GM12878 (cell line): ENCODE measurements around the gene SMIM32. TPM values are rescaled to one million over a fixed set of nuclear protein-coding genes. Genes with fewer than 3 reads are reported as not detected.
A peak's percentile ranks its signal among the peaks of the same experiment; 100 is the strongest.

Experiments used
- ATAC-seq: fragments of 200-7000 bp; cut with Tn5 transposase; 3 replicates; pipeline ENCODE4 v1.9.1; 2020; ENCODE audit warnings: mild to moderate bottlenecking, moderate library complexity
- BruUV-seq: library from RNA; stranded (reverse); fragments of 400-500 nt; replicated peaks from 2 replicates; lab custom pipeline; 2021; lab: Mats Ljungman, UMichigan
- CTCF ChIA-PET: fragments of 300-600 bp; sonication (Branson Sonifier 250); formaldehyde crosslinking; extraction: SDS; loops from one replicate; lab custom pipeline; 2021; ENCODE audit warnings: inconsistent platforms; lab: Yijun Ruan, JAX
- POLR2A ChIA-PET: fragments of 350-600 bp; formaldehyde crosslinking; extraction: SDS; loops from one replicate; lab custom pipeline; 2021; ENCODE audit warnings: inconsistent platforms; lab: Charles Lee
- RAD21 ChIA-PET: fragments of 300-600 bp; sonication (Branson Sonifier 250); formaldehyde crosslinking; loops from one replicate; lab custom pipeline; 2023; ENCODE audit warnings: antibody characterized with exemption; ENCODE audit not compliant: unreplicated experiment; lab: Charles Lee
- SMC1A ChIA-PET: fragments of 300-600 bp; sonication (Branson Sonifier 250); formaldehyde crosslinking; loops from one replicate; lab custom pipeline; 2023; ENCODE audit not compliant: unreplicated experiment, uncharacterized antibody; lab: Charles Lee
- DNase-seq: peaks from one replicate; pipeline ENCODE4 v3.0.0-alpha.2; 2011; ENCODE audit warnings: low read depth, low spot score
- FAIRE-seq: peaks from 3 replicates; lab custom pipeline; 2011; peaks lifted over from hg19 to GRCh38; lab: Jason Lieb, UNC
- H2AFZ ChIP-seq: 2 replicates; pipeline ENCODE4 v1.6.0; 2011; ENCODE audit warnings: low read depth, low read length, control low read depth; ENCODE audit not compliant: control insufficient read depth
- H3K27ac ChIP-seq: 2 replicates; pipeline ENCODE4 v1.5.1; 2011; ENCODE audit warnings: control low read depth; ENCODE audit not compliant: control insufficient read depth, insufficient read depth
- H3K27me3 ChIP-seq, 2 experiments: replicated peaks in 1 of 2; 2 replicates each; pipeline versions ENCODE4 v1.6.0 to v1.6.1; 2011; ENCODE audit warnings: low read length in 1 of 2; ENCODE audit not compliant: control insufficient read depth in 2 of 2, insufficient read depth in 2 of 2
- H3K36me3 ChIP-seq, 2 experiments: 2 replicates each; pipeline ENCODE4 v1.5.1; 2011; ENCODE audit warnings: low read length in 1 of 2; ENCODE audit not compliant: control insufficient read depth in 2 of 2, insufficient read depth in 2 of 2
- H3K4me1 ChIP-seq: 2 replicates; pipeline ENCODE4 v1.6.1; 2011; ENCODE audit warnings: mild to moderate bottlenecking, low read length, moderate library complexity, mixed read lengths; ENCODE audit not compliant: control insufficient read depth, insufficient read depth
- H3K4me2 ChIP-seq: 2 replicates; pipeline ENCODE4 v1.6.0; 2011; ENCODE audit warnings: control low read depth; ENCODE audit not compliant: control insufficient read depth, insufficient read depth
- H3K4me3 ChIP-seq: fragments of 200-600 bp; sonication (generic); 2 replicates; pipeline ENCODE4 v1.5.1; 2016
- H3K79me2 ChIP-seq: 2 replicates; pipeline ENCODE4 v1.6.0; 2011; ENCODE audit warnings: low read length; ENCODE audit not compliant: control insufficient read depth, insufficient read depth
- H3K9ac ChIP-seq: 2 replicates; pipeline ENCODE4 v1.8.0; 2011; ENCODE audit warnings: low read length, control low read depth, mixed read lengths; ENCODE audit not compliant: control insufficient read depth, insufficient read depth
- H3K9me3 ChIP-seq: replicated peaks from 3 replicates; pipeline ENCODE4 v1.5.1; 2011; ENCODE audit warnings: mild to moderate bottlenecking, low read length; ENCODE audit not compliant: control insufficient read depth, insufficient read depth
- H4K20me1 ChIP-seq: 2 replicates; pipeline ENCODE4 v1.6.0; 2011; ENCODE audit not compliant: control insufficient read depth, insufficient read depth
- CBFB ChIP-seq: IDR thresholded peaks from 2 replicates; pipeline ENCODE4 v1.6.1; 2016; ENCODE audit warnings: antibody characterized with exemption, low read depth
- EED ChIP-seq: sonication (generic); IDR thresholded peaks from 2 replicates; pipeline ENCODE4 v1.6.1; 2016; ENCODE audit warnings: antibody characterized with exemption, low read depth
- IRF5 ChIP-seq: fragments of 450-650 bp; IDR thresholded peaks from 2 replicates; pipeline ENCODE4 v1.6.1; 2017; ENCODE audit warnings: borderline replicate concordance
- JUNB ChIP-seq: IDR thresholded peaks from 2 replicates; pipeline ENCODE4 v1.6.1; 2016; ENCODE audit warnings: antibody characterized with exemption, mild to moderate bottlenecking
- MEF2B ChIP-seq: fragments of 450-650 bp; IDR thresholded peaks from 2 replicates; pipeline ENCODE4 v1.6.1; 2018; ENCODE audit warnings: mild to moderate bottlenecking, moderate library complexity; ENCODE audit not compliant: partially characterized antibody, poor library complexity, severe bottlenecking
- NR2C1 ChIP-seq: fragments of 450-650 bp; IDR thresholded peaks from 2 replicates; pipeline ENCODE4 v1.6.1; 2017; ENCODE audit warnings: antibody characterized with exemption, mild to moderate bottlenecking, moderate library complexity
- PKNOX1 ChIP-seq: fragments of 450-650 bp; IDR thresholded peaks from 2 replicates; pipeline ENCODE4 v1.6.1; 2016; ENCODE audit warnings: mild to moderate bottlenecking
- SMC3 ChIP-seq: IDR thresholded peaks from 2 replicates; pipeline ENCODE4 v1.6.1; 2011; ENCODE audit warnings: low read length, improper control_type of control experiment, borderline replicate concordance
- YY1 ChIP-seq: IDR thresholded peaks from 2 replicates; pipeline ENCODE4 v1.6.1; 2011; ENCODE audit warnings: low read depth, mild to moderate bottlenecking, low read length
- ZNF217 ChIP-seq: fragments of 450-650 bp; IDR thresholded peaks from 2 replicates; pipeline ENCODE4 v1.6.1; 2017; ENCODE audit warnings: antibody characterized with exemption, mild to moderate bottlenecking
- ZNF384 ChIP-seq: IDR thresholded peaks from 2 replicates; pipeline ENCODE4 v1.6.1; 2012; ENCODE audit warnings: low read depth, mild to moderate bottlenecking, low read length, improper control_type of control experiment, borderline replicate concordance
- WGBS: methylation state at CpG from one replicate; pipeline ENCODE4 v1.1.6; 2016; ENCODE audit warnings: low lambda C conversion rate; ENCODE audit not compliant: insufficient replicate concordance, insufficient coverage; ENCODE audit errors: missing lambda C conversion rate; 5-methylcytosine and 5-hydroxymethylcytosine counted together
- in situ Hi-C: fragments of 300-500 bp; cut with MboI; formaldehyde crosslinking; loops from 9 replicates; pipeline ENCODE4 v1.14.3; 2018; ENCODE audit warnings: mixed read lengths
- intact Hi-C: fragments of 100-400 bp; cut with micrococcal nuclease; formaldehyde crosslinking; loops from one replicate; pipeline ENCODE4 v1.14.2; 2022; ENCODE audit not compliant: unreplicated experiment
- polyA plus RNA-seq, 11 experiments: library from polyadenylated mRNA; depleted of rRNA in 4 of 11; unstranded in 6 of 11; stranded (reverse) in 5 of 11; fragments of >200 nt; fragmentation: Nextera tagmentation in 4 of 11; fragmentation: Illumina TruSeq in 1 of 11; extraction: Ambion mirVana in 4 of 11; extraction: Trizol in 1 of 11; gene quantifications; 1 replicate in 1 of 11; 2 replicates in 10 of 11; pipeline versions ENCODE4 v1.2.1 to v1.2.3, GENCODE V29; 2011 to 2016; ENCODE audit warnings: inconsistent platforms in 2 of 11, missing spikeins in 2 of 11, low read depth in 1 of 11
- total RNA-seq, 4 experiments: library from RNA; depleted of rRNA in 3 of 4; stranded (reverse); fragments of >200 nt in 3 of 4; fragmentation: Illumina TruSeq in 1 of 4; extraction: Trizol in 1 of 4; gene quantifications; 2 replicates each; pipeline versions ENCODE4 v1.2.1 to v1.2.3, GENCODE V29; 2013 to 2021

Gene SMIM32
- total and polyA plus RNA-seq, 10 of the 15 experiments (the other 5 are each of a cell fraction or from before 2014, with no cell fraction given): not detected

GRCh38 chr5:136145030-136145429 lies 47.9 kb downstream of the SMIM32 start:
- H3K9ac ChIP-seq: no peak overlapping the region
- no peaks in the 10 kb centered on the region for H3K36me3 ChIP-seq
- BruUV-seq: no TSS peak
- SMC1A ChIA-PET: interaction anchor here (0.6 to 2.5 kb wide), 4 partner anchors 13 to 70 kb away, joined by 3 to 8 read pairs (median 4); partner anchors contain the start of gene SMAD5
- no peak overlapping the region for H2AFZ ChIP-seq
- no peaks in the 10 kb centered on the region for H3K9me3 ChIP-seq
- POLR2A ChIA-PET: interaction anchor here (0.7 kb wide), 1 partner anchor 46 kb away, joined by 3 read pairs; no protein-coding TSS in a partner anchor
- no peak overlapping the region for H3K27ac ChIP-seq
- CTCF ChIA-PET: interaction anchor here (0.8 to 4.5 kb wide), 4 partner anchors 8 to 81 kb away, joined by 3 to 26 read pairs (median 3); no protein-coding TSS in a partner anchor
- FAIRE-seq (no peak), DNase-seq (no peak), ATAC-seq (peak; percentile 82)
- in situ Hi-C loops: no loop called here
- WGBS: 0% methylated on average over 2 of the region's 2 CpGs
- H3K27me3 ChIP-seq: no peaks in the 10 kb centered on the region
- H4K20me1 ChIP-seq: no peaks in the 10 kb centered on the region
- H3K79me2 ChIP-seq: peaks cover 12% of the 10 kb centered on the region
- intact Hi-C loops: no loop called here
- no peak overlapping the region for H3K4me3 ChIP-seq
- RAD21 ChIA-PET: no interaction called here
- TF ChIP-seq JUNB (peak; percentile 33; the same call in 1 of the 2 replicates), ZNF217 (no peak), MEF2B (peak; percentile 42), PKNOX1 (peak; percentile 31; the same call in 1 of the 2 replicates)
- no peak overlapping the region for H3K4me2 ChIP-seq
- no peaks in the 10 kb centered on the region for H3K4me1 ChIP-seq

GRCh38 chr5:136143763-136144162 lies 49.2 kb downstream of the SMIM32 start:
- 99% methylated on average over 3 of the region's 3 CpGs for WGBS
- intact Hi-C loops: no loop called here
- DNase-seq: no peak
- no peaks in the 10 kb centered on the region for H3K9me3 ChIP-seq
- ChIA-PET SMC1A (interaction anchor here (0.9 to 2.5 kb wide), 4 partner anchors 10 to 61 kb away, joined by 3 to 8 read pairs (median 3); no protein-coding TSS in a partner anchor), CTCF (interaction anchor here (0.7 to 1.3 kb wide), 2 partner anchors 44 to 80 kb away, joined by 3 read pairs; no protein-coding TSS in a partner anchor), POLR2A (interaction anchor here (1.2 kb wide), 1 partner anchor 62 kb away, joined by 3 read pairs; no protein-coding TSS in a partner anchor), RAD21 (no interaction called here)
- FAIRE-seq: no peak
- H3K4me3 ChIP-seq: no peak overlapping the region
- ATAC-seq: no peak
- no peak overlapping the region for H3K4me2 ChIP-seq
- no peak overlapping the region for H3K27ac ChIP-seq
- H3K79me2 ChIP-seq: peaks cover 16% of the 10 kb centered on the region
- no peaks in the 10 kb centered on the region for H3K4me1 ChIP-seq
- H3K9ac ChIP-seq: no peak overlapping the region
- H4K20me1 ChIP-seq: no peaks in the 10 kb centered on the region
- BruUV-seq: no TSS peak
- in situ Hi-C loops: no loop called here
- H3K27me3 ChIP-seq: no peaks in the 10 kb centered on the region
- no peak overlapping the region for H2AFZ ChIP-seq
- no peaks in the 10 kb centered on the region for H3K36me3 ChIP-seq
- TF ChIP-seq ZNF384 (no peak), IRF5 (no peak), EED (no peak), SMC3 (no peak), CBFB (no peak), NR2C1 (no peak), YY1 (no peak)
